GM12878 (cell line): ENCODE results near the gene REN. TPM values are rescaled to one million over a fixed set of nuclear protein-coding genes. Genes with fewer than 3 reads are reported as not detected.

Experiments used
- ATF7 ChIP-seq: fragments of 450-650 bp; IDR thresholded peaks from 2 replicates; pipeline ENCODE4 v1.6.1; 2016; ENCODE audit warnings: low read depth, mild to moderate bottlenecking
- BACH1 ChIP-seq: fragments of 450-650 bp; IDR thresholded peaks from 2 replicates; pipeline ENCODE4 v1.6.1; 2017; ENCODE audit warnings: mild to moderate bottlenecking, borderline replicate concordance
- HDAC2 ChIP-seq: fragments of 200-600 bp; sonication (generic); IDR thresholded peaks from 2 replicates; pipeline ENCODE4 v1.6.1; 2017
- NFYA ChIP-seq: IDR thresholded peaks from 2 replicates; pipeline ENCODE4 v1.6.1; 2011; ENCODE audit warnings: low read depth, mild to moderate bottlenecking, low read length, improper control_type of control experiment, borderline replicate concordance
- PML ChIP-seq: IDR thresholded peaks from 2 replicates; pipeline ENCODE4 v1.6.1; 2012; ENCODE audit warnings: low read length, inconsistent platforms
- STAT3 ChIP-seq: IDR thresholded peaks from 2 replicates; pipeline ENCODE4 v1.6.1; 2011; ENCODE audit warnings: low read depth, low read length, improper control_type of control experiment
- ZNF622 ChIP-seq: fragments of 450-650 bp; IDR thresholded peaks from 2 replicates; pipeline ENCODE4 v1.6.1; 2017; ENCODE audit warnings: mild to moderate bottlenecking, inconsistent platforms
- polyA plus RNA-seq, 11 experiments: library from polyadenylated mRNA; depleted of rRNA in 4 of 11; unstranded in 6 of 11; stranded (reverse) in 5 of 11; fragments of >200 nt; fragmentation: Nextera tagmentation in 4 of 11; fragmentation: Illumina TruSeq in 1 of 11; extraction: Ambion mirVana in 4 of 11; extraction: Trizol in 1 of 11; gene quantifications; 1 replicate in 1 of 11; 2 replicates in 10 of 11; pipeline versions ENCODE4 v1.2.1 to v1.2.3, GENCODE V29; 2011 to 2016; ENCODE audit warnings: inconsistent platforms in 2 of 11, missing spikeins in 2 of 11, low read depth in 1 of 11
- total RNA-seq, 4 experiments: library from RNA; depleted of rRNA in 3 of 4; stranded (reverse); fragments of >200 nt in 3 of 4; fragmentation: Illumina TruSeq in 1 of 4; extraction: Trizol in 1 of 4; gene quantifications; 2 replicates each; pipeline versions ENCODE4 v1.2.1 to v1.2.3, GENCODE V29; 2013 to 2021
- TF ChIP-seq, protein P1 (sequence below): IDR thresholded peaks from 2 replicates; pipeline ENCODE4 v1.6.1; 2012; ENCODE audit warnings: improper control_type of control experiment, low read depth, low read length; ENCODE audit not compliant: insufficient replicate concordance
- TF ChIP-seq, protein P2 (sequence below): fragments of 450-650 bp; IDR thresholded peaks from 2 replicates; pipeline ENCODE4 v1.6.1; 2017; ENCODE audit warnings: mild to moderate bottlenecking, moderate library complexity
- TF ChIP-seq, protein P3 (sequence below): IDR thresholded peaks from 2 replicates; pipeline ENCODE4 v1.6.1; 2012; ENCODE audit warnings: mild to moderate bottlenecking, low read depth, low read length

Gene REN
- total and polyA plus RNA-seq, 10 of the 15 experiments (the other 5 are each of a cell fraction or from before 2014, with no cell fraction given): not detected

DNA sequence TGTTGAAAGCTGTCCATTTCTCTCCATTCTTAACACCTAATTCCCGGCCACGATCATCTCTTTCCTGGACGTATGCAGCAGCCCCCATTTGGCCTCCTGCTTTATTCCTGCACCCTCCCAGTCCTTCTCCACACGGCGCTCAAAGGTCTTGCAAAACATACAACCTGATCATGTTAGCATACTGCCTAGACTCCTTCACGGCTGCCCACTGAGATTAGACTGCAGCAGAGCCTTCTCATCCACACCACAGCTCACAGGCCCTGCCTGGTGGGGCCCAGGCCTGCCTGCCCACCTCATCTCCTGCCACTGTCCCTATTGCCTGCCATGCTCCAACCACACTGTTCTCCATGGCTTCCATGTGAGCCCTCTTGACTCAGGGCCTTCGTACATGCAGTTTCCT, 44.9 kb upstream of the REN start (continued):
- TF ChIP-seq, protein P1, sequence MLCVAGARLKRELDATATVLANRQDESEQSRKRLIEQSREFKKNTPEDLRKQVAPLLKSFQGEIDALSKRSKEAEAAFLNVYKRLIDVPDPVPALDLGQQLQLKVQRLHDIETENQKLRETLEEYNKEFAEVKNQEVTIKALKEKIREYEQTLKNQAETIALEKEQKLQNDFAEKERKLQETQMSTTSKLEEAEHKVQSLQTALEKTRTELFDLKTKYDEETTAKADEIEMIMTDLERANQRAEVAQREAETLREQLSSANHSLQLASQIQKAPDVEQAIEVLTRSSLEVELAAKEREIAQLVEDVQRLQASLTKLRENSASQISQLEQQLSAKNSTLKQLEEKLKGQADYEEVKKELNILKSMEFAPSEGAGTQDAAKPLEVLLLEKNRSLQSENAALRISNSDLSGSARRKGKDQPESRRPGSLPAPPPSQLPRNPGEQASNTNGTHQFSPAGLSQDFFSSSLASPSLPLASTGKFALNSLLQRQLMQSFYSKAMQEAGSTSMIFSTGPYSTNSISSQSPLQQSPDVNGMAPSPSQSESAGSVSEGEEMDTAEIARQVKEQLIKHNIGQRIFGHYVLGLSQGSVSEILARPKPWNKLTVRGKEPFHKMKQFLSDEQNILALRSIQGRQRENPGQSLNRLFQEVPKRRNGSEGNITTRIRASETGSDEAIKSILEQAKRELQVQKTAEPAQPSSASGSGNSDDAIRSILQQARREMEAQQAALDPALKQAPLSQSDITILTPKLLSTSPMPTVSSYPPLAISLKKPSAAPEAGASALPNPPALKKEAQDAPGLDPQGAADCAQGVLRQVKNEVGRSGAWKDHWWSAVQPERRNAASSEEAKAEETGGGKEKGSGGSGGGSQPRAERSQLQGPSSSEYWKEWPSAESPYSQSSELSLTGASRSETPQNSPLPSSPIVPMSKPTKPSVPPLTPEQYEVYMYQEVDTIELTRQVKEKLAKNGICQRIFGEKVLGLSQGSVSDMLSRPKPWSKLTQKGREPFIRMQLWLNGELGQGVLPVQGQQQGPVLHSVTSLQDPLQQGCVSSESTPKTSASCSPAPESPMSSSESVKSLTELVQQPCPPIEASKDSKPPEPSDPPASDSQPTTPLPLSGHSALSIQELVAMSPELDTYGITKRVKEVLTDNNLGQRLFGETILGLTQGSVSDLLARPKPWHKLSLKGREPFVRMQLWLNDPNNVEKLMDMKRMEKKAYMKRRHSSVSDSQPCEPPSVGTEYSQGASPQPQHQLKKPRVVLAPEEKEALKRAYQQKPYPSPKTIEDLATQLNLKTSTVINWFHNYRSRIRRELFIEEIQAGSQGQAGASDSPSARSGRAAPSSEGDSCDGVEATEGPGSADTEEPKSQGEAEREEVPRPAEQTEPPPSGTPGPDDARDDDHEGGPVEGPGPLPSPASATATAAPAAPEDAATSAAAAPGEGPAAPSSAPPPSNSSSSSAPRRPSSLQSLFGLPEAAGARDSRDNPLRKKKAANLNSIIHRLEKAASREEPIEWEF: no peak
- TF ChIP-seq NFYA: no peak
- TF ChIP-seq ATF7: no peak
- TF ChIP-seq ZNF622: no peak
- TF ChIP-seq, protein P2, sequence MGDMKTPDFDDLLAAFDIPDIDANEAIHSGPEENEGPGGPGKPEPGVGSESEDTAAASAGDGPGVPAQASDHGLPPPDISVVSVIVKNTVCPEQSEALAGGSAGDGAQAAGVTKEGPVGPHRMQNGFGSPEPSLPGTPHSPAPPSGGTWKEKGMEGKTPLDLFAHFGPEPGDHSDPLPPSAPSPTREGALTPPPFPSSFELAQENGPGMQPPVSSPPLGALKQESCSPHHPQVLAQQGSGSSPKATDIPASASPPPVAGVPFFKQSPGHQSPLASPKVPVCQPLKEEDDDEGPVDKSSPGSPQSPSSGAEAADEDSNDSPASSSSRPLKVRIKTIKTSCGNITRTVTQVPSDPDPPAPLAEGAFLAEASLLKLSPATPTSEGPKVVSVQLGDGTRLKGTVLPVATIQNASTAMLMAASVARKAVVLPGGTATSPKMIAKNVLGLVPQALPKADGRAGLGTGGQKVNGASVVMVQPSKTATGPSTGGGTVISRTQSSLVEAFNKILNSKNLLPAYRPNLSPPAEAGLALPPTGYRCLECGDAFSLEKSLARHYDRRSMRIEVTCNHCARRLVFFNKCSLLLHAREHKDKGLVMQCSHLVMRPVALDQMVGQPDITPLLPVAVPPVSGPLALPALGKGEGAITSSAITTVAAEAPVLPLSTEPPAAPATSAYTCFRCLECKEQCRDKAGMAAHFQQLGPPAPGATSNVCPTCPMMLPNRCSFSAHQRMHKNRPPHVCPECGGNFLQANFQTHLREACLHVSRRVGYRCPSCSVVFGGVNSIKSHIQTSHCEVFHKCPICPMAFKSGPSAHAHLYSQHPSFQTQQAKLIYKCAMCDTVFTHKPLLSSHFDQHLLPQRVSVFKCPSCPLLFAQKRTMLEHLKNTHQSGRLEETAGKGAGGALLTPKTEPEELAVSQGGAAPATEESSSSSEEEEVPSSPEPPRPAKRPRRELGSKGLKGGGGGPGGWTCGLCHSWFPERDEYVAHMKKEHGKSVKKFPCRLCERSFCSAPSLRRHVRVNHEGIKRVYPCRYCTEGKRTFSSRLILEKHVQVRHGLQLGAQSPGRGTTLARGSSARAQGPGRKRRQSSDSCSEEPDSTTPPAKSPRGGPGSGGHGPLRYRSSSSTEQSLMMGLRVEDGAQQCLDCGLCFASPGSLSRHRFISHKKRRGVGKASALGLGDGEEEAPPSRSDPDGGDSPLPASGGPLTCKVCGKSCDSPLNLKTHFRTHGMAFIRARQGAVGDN: no peak
- no peak for TF ChIP-seq STAT3
- TF ChIP-seq HDAC2: no peak
- TF ChIP-seq PML: no peak
- no peak for TF ChIP-seq BACH1
- TF ChIP-seq, protein P3, sequence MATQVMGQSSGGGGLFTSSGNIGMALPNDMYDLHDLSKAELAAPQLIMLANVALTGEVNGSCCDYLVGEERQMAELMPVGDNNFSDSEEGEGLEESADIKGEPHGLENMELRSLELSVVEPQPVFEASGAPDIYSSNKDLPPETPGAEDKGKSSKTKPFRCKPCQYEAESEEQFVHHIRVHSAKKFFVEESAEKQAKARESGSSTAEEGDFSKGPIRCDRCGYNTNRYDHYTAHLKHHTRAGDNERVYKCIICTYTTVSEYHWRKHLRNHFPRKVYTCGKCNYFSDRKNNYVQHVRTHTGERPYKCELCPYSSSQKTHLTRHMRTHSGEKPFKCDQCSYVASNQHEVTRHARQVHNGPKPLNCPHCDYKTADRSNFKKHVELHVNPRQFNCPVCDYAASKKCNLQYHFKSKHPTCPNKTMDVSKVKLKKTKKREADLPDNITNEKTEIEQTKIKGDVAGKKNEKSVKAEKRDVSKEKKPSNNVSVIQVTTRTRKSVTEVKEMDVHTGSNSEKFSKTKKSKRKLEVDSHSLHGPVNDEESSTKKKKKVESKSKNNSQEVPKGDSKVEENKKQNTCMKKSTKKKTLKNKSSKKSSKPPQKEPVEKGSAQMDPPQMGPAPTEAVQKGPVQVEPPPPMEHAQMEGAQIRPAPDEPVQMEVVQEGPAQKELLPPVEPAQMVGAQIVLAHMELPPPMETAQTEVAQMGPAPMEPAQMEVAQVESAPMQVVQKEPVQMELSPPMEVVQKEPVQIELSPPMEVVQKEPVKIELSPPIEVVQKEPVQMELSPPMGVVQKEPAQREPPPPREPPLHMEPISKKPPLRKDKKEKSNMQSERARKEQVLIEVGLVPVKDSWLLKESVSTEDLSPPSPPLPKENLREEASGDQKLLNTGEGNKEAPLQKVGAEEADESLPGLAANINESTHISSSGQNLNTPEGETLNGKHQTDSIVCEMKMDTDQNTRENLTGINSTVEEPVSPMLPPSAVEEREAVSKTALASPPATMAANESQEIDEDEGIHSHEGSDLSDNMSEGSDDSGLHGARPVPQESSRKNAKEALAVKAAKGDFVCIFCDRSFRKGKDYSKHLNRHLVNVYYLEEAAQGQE: no peak
